ENCODE results near the gene CX3CL1. TPM values are rescaled to one million over a fixed set of nuclear protein-coding genes. Genes with fewer than 3 reads are reported as not detected.

The CX3CL1 gene
- total and polyA plus RNA-seq, 2 experiments from 2014 or later = 0.33 to 0.71 TPM

- no peak for TF ChIP-seq CTCF (IDR thresholded peaks at IDR 0.05; ENCODE audit: low read depth, low read length)
- Histone ChIP-seq H3K4me3 (no peak overlapping the region), H3K9me3 (ENCODE audit: low read depth) (no peaks in the 10 kb centered on the region), H3K4me1 (ENCODE audit: low read depth) (no peaks in the 10 kb centered on the region), H3K27me3 (no peaks in the 10 kb centered on the region), H3K27ac (no peak overlapping the region), H3K36me3 (peaks cover 81% of the 10 kb centered on the region)
- DNase-seq (ENCODE audit: low read depth in 1 of 2, low spot score in 1 of 2) = no peak
These were observed 60.2 kb downstream of the CX3CL1 start for GRCh38 chr16:57432505-57432904.

- Histone ChIP-seq H3K36me3 (peaks cover 81% of the 10 kb centered on the region), H3K27ac (no peak overlapping the region)
- TF ChIP-seq CTCF (IDR thresholded peaks at IDR 0.05; ENCODE audit: low read depth, low read length) = no peak
These were observed 60.7 kb downstream of the CX3CL1 start for GRCh38 chr16:57432989-57433388.

GRCh38 chr16:57434003-57434402 is 61.7 kb downstream of the CX3CL1 start:
- Histone ChIP-seq H3K4me1 (ENCODE audit: low read depth) (no peaks in the 10 kb centered on the region), H3K36me3 (peaks cover 84% of the 10 kb centered on the region), H3K27me3 (no peaks in the 10 kb centered on the region), H3K4me3 (no peak overlapping the region), H3K27ac (no peak overlapping the region), H3K9me3 (ENCODE audit: low read depth) (no peaks in the 10 kb centered on the region)
- TF ChIP-seq CTCF (IDR thresholded peaks at IDR 0.05; ENCODE audit: low read depth, low read length) = no peak
- no peak for DNase-seq (ENCODE audit: low read depth in 1 of 2, low spot score in 1 of 2)

More at GRCh38 chr16:57432989-57433388, 60.7 kb downstream of the CX3CL1 start:
- no peak overlapping the region for H3K4me3 ChIP-seq
- no peak for DNase-seq (ENCODE audit: low read depth in 1 of 2, low spot score in 1 of 2)
- H3K4me1 ChIP-seq (ENCODE audit: low read depth) = no peaks in the 10 kb centered on the region
- H3K27me3 ChIP-seq = no peaks in the 10 kb centered on the region
- H3K9me3 ChIP-seq (ENCODE audit: low read depth) = no peaks in the 10 kb centered on the region

Other genes with a start within 250 kb of the CX3CL1 start
- gene PSME3IP1, start 186.5 kb upstream of the CX3CL1 start, total RNA-seq = 70.4 and 73.6 TPM in 2 replicates
- 86.8 and 108 TPM in 2 replicates for gene PSME3IP1, start 186.5 kb upstream of the CX3CL1 start, polyA plus RNA-seq
- gene RSPRY1, start 186.2 kb upstream of the CX3CL1 start, total RNA-seq = 24.4 and 30.3 TPM in 2 replicates
- 33.2 and 44.7 TPM in 2 replicates for gene RSPRY1, start 186.2 kb upstream of the CX3CL1 start, polyA plus RNA-seq
- 72.7 and 107 TPM in 2 replicates for gene ARL2BP, start 127.2 kb upstream of the CX3CL1 start, total RNA-seq
- 128 and 144 TPM in 2 replicates for gene ARL2BP, start 127.2 kb upstream of the CX3CL1 start, polyA plus RNA-seq
- gene PLLP, start 87.8 kb upstream of the CX3CL1 start, total RNA-seq = 11.4 and 14.2 TPM in 2 replicates
- gene PLLP, start 87.8 kb upstream of the CX3CL1 start, polyA plus RNA-seq = 5.1 and 6.4 TPM in 2 replicates
- gene CCL22, start 13.7 kb upstream of the CX3CL1 start, total RNA-seq = 0.09 TPM in 1 of 2 replicates, not detected in the other
- gene CCL22, start 13.7 kb upstream of the CX3CL1 start, polyA plus RNA-seq = 0.45 and 0.56 TPM in 2 replicates
- gene CCL17, start 32.3 kb downstream of the CX3CL1 start, total RNA-seq = not detected in 2 replicates
- gene CCL17, start 32.3 kb downstream of the CX3CL1 start, polyA plus RNA-seq = not detected in 2 replicates
- 65.5 and 74.2 TPM in 2 replicates for gene CIAPIN1, start 74.9 kb downstream of the CX3CL1 start, total RNA-seq
- gene CIAPIN1, start 74.9 kb downstream of the CX3CL1 start, polyA plus RNA-seq = 139 and 156 TPM in 2 replicates
- 111 and 115 TPM in 2 replicates for gene COQ9, start 75.0 kb downstream of the CX3CL1 start, total RNA-seq
- 147 and 152 TPM in 2 replicates for gene COQ9, start 75.0 kb downstream of the CX3CL1 start, polyA plus RNA-seq
- gene POLR2C, start 90.2 kb downstream of the CX3CL1 start, total RNA-seq = 126 and 164 TPM in 2 replicates
- gene POLR2C, start 90.2 kb downstream of the CX3CL1 start, polyA plus RNA-seq = 80.0 and 83.5 TPM in 2 replicates
- gene DOK4, start 114.0 kb downstream of the CX3CL1 start, total RNA-seq = 1,502 and 2,409 TPM in 2 replicates
- gene DOK4, start 114.0 kb downstream of the CX3CL1 start, polyA plus RNA-seq = 1,563 and 2,826 TPM in 2 replicates
- gene CCDC102A, start 164.1 kb downstream of the CX3CL1 start, total RNA-seq = 41.3 and 51.9 TPM in 2 replicates
- gene CCDC102A, start 164.1 kb downstream of the CX3CL1 start, polyA plus RNA-seq = 30.1 and 43.8 TPM in 2 replicates
- not detected in 2 replicates for gene ADGRG5, start 170.2 kb downstream of the CX3CL1 start, total RNA-seq
- gene ADGRG5, start 170.2 kb downstream of the CX3CL1 start, polyA plus RNA-seq = 0.05 TPM in 1 of 2 replicates, not detected in the other